Measurements from ENCODE around the gene POP5.

Gene POP5

DNA sequence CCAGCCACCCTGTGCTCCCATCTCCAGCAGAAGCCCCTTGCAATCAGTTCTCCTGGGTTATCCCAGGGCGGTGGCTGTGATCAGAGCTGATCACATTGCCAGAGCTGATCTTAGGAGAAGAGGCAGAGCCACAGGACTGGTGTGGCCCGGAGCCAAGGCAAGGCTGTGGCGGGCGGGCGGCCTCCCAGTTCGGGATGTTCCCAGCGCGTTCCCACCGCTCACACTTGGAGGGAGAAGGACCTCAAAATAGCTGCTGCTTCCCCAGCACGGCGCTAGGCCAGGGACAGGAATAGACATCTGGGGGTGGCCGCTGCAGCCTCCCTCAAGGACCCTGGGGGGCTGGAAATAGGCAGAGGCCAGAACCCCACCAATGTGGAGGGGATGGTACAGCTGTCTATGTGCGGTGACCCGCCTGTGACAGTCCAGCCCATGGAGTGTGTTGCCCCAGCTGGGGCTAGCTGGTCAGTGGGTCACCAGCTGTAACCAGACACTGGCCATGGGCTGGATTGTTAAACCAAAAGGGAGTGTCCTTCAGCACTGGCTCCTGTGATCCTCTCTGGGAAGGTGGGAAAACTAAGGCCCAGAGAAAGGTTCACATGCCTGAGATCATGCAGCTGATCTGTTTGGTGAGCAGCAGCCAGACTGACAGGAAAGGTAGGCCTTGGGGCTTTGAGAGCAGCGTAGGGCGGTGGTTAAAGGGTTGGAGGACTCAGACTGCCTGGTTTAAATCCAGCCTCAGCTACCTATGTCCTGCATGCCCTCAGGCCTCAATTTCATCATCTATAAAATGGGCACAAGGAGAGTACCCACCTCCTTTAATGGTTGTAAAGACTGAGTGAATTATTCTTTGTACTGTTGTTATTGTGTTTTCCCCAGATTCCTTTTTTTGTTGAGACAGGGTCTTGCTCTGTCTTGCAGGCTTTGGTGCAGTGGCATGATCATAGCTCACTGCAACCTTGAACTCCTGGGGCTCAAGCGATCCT lies 8.0 kb upstream of the POP5 start:
- DNase-seq: no peak

DNA sequence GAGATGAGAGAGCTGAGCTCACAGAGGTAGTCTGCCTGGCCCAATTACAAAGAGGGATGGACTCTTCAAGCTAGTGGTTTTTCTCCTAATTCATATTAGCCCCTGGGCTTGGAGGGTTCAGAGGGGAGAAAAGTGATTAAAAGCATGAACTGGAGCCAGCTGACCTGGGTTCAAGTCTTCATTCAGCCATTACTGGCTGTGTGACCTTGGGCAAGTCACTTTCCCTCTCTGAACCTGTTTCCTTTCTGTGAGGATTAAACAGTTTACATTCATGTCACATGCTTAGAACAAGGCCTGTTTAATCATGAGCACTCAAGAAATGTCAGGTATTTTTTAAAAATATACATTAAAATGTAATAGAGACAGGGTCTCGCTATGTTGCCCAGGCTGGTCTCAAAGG lies 7.2 kb upstream of the POP5 start:
- no peak for DNase-seq

DNA sequence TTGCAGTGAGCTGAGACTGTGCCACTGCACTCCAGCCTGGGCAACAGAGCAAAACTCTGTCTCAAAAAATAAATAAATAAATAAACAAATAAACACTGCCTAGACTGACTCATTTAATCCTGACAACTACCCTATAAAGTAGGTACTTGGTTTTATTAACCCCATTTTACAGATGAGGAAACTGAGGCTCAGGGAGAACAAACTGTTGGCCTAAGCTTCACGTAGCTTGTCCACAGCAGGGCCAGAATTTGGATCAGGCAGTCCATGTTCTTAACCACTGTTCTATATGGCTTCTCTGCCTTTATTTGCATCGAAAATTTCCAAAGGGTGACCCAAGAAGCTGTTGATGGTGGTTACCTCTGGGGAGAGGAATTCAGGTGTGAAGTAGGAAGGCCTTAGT lies 5.7 kb upstream of the POP5 start:
- no peak for DNase-seq

DNA sequence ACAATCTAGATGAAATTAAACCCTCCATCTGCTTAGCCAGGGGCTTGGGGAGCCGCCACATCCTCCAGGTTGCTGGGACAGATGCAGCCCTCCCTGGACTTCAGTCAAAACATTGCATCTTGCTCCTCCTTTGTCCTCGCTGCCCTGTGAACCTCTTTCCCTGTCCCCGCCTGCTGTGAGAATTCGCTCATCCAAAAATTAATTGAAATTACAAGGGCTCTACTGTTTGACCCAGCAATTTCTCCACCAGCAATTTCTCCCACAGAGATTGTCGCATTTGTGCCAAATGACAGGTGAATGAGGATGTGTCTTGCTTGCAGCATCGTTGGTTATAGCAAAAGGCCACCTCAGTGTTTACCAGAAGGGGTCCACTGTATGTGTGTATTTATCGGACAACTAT lies 5.0 kb upstream of the POP5 start:
- DNase-seq: no peak

DNA sequence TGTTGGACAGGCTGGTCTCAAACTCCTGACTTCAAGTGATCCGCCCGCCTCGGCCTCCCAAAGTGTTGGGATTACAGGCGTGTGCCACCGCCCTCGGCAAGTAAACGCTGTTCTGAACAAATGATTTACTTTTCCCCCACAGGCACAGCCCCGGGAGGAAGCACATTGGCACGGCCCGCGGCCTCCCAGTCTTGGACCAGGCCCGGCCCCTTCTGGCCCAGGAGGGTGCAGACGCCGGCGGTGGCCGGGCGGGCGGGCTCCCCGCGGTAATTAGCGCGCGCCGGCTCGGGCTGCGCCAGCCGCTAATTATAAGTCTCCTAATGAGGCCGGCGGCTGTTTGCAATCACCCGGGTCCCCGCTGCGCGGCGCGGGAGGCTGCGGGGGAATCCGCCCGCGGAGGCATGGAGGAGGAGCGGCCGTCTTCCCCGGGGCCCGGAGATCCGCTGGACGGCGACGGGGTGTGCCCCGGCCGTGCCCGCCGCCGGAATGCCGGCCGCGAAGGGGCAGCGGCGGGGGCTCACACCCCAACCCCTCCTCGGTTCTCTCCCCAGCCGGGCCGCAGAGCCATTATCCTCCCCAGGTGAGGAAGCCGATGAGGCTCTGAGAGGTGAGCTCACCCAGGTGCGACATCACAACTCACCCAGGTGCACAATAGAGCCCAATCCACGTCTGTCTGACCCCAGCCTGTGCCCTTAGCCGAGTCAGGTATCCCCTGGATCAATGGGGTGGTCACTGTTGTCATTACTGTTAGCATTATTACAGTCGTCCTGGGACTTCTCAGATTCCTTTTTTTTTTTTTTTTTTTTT lies 3.3 kb upstream of the POP5 start:
- peak; percentile 64 for DNase-seq

DNA sequence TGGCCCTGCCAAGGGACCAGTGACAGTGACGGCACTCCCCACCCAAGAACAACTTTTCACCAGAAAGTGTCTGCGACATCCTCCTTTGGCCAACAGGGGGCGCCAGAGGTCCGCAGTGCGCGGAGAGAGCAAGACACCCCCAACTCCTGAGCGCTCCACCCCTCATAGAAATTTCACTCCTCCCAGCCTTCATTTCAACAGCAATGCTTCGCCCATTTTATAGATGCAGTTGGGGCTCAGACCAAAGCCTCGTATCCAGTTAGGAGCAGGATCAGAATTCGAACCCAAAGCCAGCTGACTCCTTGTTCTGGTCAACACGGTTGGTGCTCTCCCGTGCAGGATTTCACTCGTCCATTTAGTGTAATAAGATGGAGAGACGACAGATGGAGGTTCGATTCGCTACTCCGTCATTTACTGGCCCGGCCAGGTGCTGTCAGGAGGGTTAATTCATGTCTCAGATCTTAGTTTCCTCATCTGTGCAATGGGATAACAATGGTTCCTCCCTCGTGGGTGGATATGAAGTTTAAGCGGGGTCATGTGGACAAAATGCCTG lies 2.4 kb upstream of the POP5 start:
- peak; percentile 86 for DNase-seq

DNA sequence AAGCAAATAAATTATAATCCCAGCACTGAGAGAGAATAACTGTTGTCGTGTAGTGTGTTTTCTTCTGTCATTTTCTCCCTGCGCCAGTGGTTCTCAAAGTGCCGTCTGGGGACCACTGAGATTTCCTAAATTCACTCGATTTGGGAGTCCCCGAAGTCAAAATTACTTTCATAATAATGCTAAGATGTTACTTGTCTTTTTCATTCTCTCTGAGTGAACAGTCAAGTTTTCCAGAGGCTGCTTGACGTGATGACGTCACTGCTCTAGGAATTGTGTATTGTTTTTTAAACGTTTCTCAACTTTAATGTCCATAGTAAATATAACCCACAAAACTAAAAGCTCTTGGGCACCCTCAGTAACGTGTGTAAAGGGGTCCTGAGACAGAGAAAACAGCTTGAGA lies 796 bp upstream of the POP5 start:
- DNase-seq: no peak

DNA sequence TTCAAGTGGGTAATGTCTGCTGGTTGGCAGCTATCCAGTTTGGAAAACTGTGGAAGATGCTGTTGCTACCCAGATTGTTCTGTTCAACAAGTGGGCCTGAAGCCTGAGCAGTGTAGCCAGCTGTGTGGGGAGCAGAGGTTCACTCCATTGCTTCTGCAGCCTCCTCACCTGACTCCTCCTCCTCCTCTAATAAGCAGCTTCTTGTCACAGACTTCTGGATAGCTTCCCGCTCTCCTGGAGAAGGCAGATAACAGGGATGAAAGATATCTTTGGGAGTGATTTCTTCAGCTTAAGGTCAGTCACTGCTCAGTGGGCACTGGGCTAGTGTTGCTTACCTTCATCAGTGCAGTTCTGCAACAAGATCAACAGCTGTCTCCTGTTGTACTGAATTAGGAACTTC lies 2.0 kb downstream of the POP5 start:
- no peak for DNase-seq

DNA sequence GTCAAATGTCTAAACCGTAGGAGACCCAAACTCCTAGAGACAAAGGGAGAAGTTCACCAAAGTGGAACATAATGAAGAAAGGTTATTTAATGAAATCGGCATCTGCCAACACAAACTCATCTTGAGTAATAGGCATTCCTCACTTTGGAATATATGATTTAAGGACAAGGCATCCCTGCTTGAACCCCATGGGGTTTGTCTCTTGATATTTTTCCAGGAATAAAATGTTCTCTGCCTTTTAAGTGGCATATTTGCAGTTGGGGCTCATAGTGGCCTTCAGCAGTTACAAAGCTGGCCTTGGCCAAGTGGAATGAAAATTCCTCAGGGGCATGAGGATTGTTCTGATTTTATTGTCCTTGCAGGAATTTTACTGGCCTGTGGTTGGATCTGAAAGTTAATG lies 7.1 kb downstream of the POP5 start:
- DNase-seq: no peak

DNA sequence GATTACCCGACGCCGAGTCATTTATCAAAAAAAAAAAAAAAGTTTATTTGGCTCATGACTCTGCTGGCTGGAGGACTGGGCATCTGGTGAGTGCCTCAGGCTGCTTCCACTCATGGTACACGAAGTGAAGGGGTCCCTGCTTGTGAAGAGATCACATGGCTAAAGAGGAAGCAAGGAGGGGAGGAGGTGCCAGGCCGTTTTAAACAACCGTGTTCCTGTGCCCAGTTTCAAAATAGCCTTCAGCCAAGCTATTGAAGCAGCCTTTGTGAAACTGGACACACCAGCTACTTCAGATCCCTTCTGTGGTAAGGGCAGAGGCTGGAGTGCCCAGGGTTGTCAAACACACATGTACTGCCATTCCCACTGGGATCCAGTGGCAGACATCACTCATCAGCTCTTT lies 7.6 kb downstream of the POP5 start:
- DNase-seq: no peak

DNA sequence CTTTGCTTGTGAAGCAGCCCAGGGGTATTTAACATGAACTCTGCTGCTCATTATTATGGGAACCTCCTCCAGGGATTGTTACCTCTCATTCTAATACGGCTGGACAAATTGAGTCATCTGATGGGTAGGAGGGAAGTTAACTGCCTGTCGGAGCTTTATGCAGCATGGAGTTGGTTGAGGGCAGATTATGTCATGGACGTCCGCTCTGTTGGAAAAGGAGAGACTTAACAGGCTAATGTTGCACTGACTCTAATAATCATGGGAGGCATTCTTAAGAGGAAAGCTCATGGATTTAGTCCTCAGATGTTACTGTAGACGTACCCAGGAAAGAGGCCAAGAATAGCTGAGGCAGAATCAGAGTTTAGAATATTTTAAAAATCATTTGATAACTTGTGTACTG lies 9.9 kb downstream of the POP5 start:
- DNase-seq: no peak

DNA sequence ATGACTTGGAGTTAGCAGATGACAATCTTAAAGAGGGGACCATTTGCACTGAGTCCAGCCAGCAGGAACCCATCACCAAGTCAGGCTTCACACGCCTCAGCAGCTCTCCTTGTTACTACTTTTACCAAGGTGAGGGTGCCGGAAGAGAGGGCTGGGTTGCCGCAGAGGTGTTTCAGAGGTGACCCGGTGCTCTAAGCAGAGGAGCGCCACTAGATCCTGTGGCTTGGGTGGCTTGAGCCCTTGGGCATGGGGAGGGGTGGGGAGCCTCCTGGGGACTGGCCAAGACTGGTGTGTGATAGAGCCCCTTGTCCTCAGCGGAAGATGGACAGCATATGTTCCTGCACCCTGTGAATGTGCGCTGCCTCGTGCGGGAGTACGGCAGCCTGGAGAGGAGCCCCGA lies 17.7 kb downstream of the POP5 start:
- no peak for DNase-seq

DNA sequence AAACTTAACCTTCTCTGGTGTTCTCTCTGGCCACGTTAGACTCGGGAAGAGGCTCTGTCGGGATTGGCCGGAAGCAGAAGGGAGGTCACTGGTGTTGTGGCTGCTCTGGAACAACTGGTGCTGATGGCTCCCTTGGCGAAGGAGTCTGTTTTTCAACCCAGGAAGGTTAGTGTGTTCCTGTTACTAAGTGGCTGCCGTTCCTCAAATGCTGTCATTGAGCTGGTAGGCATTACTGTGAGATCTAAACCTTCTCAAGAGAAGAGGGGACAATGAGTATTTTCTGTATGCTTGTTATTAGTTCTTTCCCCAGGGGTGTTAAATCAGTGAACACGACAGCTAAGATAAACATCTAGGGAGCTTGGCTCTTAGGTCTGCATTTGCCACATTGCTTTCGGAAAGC lies 18.3 kb downstream of the POP5 start:
- no peak for DNase-seq

DNA sequence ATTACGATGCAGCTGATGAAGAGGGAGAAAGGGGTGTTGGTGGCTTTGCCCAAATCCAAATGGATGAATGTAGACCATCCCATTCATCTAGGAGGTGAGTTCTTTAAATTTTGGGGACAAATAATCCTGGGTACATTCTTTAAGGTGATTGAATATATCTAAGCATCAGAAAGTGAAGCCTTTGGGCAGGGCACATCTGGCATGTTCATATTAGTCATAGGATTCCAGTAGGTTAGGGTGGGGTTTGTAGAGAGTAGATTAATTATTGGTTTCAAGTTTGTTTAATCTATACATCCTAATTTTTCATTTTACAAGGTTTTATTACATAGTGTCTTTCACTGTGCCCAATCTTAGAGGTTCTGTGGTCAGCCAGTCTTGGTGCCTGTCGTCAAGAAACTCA lies 23.6 kb downstream of the POP5 start:
- DNase-seq: no peak

DNA sequence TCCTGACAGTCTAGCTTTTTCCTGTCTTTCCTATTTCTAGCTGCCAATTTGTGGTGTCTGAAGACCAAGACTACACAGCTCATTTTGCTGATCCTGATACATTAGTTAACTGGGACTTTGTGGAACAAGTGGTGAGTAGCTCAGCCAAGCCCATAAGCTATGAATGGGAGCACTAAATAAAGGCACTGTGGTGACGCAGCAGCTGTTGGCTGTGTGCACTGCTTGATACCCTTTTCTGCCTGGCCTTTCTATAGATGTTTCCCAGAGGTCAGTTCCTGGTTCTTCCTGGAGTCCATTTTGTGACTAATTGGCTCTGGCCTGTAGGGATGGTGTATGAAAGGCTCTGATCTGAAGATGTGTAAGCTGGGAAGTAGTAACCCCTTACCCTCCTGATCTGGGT lies 26.5 kb downstream of the POP5 start:
- DNase-seq: no peak

DNA sequence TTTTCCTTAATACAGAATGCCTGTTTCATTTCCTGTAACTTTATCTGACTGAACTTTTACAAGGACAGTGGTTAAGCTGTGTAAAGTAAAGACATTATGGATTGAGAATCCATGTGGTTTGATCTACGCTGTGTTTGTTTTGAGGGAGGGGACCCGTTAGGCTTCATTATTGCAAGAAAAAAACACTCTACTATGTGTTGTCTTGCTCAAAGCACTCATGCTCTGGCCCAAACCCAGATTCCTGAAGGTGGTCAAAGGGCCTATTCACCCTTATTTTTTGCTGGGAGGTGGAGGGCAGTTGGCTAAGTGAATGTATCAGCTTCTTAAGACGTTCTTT lies 35.2 kb downstream of the POP5 start:
- DNase-seq: no peak

DNA sequence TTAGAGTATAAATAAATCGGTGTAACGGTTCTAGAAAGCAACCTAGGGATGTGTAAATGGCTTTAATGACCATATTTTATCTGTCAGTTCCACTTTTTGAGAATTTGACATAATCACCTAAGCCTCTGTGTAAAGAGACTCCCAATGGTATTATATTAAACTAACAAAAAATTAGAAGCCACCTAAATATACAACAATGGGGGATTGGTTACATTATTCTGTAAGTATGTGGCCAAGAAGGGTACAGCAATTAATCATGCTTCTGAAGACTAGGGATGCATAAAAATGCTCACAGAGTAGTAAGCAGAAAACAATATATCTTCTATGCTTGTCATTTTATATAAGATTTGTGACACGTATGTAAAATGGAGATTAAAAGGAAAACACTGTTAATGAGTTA lies 36.5 kb downstream of the POP5 start:
- no peak for DNase-seq

DNA sequence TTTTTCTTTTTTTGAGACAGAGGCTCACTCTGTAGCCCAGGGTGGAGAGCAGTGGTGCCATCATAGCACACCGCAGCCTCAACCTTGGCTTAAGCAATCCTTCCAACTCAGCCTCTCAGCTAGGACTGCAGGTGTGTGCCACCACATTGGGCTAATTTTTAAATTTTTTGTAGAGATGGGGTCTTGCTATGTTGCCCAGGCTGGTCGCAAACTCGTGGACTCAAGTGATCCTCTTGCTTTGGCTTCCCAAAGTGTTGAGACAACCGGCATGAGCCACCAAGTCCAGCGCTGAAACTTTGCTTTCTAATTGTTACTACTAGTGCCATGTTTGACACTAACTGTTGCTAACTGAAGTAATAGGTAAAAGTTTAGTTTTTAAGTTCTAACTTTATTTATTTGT lies 39.0 kb downstream of the POP5 start:
- DNase-seq: no peak

DNA sequence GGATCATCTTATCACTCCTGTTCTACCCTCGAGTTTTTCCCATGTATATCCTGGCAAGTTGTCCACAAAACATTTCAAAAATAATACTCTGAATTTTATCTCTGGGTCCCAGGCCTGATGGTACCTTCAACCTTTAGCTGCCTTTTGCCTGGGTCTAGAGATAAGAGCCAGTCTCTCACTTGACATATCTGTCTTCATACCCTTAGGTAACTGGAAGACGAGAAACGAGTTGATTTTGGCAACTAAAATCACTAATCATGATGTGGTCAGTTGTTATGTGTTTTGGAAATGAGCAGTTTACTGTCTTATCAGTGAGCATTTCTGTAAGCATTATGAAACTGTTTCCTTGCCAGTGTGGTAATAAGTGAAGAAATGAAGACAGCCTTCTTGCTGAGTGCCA lies 40.8 kb downstream of the POP5 start:
- DNase-seq: no peak

DNA sequence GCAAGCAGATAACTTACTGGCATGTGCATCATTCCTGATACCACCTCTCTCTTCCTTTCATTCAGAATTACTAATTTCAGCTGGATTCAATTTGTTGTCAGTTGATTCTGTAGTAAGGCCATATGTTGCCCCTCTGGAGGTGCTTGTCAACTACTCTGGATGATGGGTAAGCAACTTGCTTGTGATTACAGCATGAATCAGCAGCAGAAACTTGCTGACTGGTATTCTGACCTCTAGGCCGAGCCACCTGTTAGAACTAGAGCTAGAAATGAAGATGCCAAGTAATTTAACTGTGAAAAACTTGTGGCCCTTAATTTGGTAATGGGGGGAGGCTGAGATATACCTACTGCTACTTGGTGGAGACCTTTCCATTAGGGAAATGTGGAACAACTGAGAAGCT lies 41.9 kb downstream of the POP5 start:
- no peak for DNase-seq

DNA sequence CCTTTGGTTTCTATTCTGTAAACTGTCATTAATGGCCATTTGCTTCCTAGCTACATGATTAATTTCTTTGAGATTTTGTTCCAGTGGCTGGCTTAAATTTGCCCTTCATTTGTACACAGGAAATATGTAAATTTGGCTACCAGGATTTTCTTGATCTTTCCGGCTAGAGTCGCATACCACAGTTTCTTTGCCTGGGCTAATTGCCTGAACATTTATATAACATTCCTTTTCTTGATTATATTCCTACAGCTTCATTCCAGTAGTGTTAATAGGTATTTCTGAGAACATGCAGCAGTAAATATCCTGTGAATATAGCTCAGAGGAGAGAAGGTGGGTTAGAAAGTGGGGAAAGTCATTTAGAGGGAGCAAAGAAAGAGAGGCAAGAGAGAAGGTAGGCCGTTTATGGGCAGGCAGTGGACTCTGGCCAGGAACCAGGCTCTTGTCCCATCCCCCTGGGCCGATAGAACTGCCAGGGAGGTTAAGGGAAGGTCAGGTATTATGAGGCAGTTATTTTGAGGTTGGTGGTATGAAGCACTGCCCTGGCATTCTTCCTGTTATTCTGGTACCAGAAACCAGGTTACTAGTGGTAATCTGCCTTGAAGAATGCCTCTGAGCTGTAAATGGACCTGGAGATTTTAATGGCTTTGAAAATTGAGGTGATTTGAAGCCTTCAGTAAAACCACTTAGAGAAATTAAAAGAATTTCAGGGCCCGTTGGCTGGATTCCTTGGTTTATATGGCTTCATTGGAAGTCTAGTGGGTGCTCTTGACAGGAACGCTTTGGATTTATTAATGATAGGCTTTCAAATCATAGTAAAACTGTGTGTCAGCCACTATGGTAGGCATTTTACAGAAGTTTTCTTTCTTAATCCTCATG lies 42.7 kb downstream of the POP5 start:
- no peak for DNase-seq

DNA sequence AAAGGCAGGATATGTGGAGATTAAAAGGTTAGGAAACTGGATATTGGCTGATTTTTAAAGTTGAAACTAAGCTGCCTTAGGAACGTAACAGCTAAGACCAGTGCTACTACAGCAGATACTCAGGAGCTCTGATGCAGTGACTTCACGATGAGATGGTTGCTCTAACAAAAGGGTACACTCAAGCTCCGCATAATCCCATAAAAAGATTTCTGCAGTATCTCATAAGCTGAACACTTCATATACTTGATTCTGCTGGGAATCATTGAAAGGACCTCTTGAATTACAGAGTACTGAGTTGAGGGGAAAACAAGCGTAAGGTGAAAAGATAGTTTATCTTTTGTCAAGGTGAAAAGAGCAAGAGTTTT lies 43.4 kb downstream of the POP5 start:
- DNase-seq: no peak

Measured in stimulated activated CD4-positive, alpha-beta T cell treated with anti-CD3 and anti-CD28 coated beads, Interleukin-4, amount 100 ng/mL, for 1 hour (primary cell).